Activated CD4-positive, alpha-beta T cell treated with anti-CD3 and anti-CD28 coated beads, Interleukin-2, amount 50 U/mL, for 16 hours (primary cell): ENCODE data around the gene H2BK1.

Experiments used
- DNase-seq: peaks from one replicate; pipeline ENCODE4 v3.0.0-alpha.2; 2020

Gene H2BK1

GRCh38 chr7:151175047-151175792 is 35.1 kb downstream of the H2BK1 start:
- DNase-seq: no peak

- DNase-seq: peak; percentile 21
These were observed 35.8 kb downstream of the H2BK1 start for GRCh38 chr7:151174246-151175046.

GRCh38 chr7:151173386-151174245 is 36.7 kb downstream of the H2BK1 start:
- no peak for DNase-seq

DNA sequence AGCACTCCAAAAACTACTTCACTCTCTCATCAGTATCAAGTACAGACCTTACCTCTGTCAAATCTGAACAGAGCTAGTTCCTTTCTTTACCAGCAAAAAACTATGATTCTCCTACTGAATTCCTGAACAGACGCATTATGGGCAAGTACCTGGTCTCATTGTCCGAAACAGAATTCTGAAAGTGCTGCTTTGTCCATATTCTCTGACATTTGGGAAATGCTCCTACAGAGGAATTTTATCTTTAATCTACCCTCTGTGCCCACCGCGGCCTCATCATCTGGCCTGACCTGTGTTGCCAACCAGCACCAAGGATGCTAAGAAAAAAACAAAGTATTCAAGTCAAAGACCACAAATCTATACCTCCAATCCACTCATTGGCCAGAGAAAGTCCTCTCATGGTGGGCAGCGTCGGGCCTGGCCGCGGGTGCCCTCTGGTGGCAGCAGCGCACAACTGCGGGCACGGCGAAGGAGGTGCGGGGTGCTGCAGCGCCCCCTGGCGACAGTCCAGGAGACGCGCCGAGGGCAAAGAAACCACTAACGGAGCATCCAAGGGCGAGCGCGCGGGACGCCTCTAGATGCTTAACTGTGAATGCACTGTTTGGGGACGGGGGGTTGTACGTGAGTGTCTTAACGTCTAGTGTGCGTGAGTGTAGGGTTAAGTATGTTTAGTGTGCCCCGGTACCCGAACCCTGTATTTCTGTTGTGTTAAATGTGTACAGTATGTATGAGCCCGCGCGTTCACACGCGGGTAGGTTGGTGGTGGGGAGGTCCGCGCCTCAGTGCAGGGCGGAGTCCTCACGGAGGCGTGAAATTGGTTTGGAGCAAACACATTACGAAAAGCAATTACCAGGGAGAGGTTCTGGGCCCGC is 37.8 kb downstream of the H2BK1 start:
- peak; percentile 80 for DNase-seq

DNA sequence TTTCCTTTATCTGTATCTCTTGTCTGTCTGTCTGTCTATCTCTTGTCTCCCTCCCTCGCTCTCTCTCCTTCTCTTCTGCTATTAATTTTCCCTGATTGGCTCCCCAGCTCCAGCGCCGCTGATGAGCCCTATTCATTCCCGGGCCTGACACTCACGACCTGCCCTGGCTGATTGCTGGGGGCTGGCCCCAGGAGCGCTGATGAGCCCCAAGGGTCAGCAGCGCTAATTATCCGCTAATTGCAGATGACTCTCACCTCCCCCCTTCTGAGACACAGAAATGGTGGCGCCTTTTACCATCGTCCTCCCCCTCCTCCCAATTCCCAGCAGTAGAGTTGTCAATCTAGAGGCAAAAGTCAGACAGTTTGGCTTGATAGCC is 41.5 kb downstream of the H2BK1 start:
- DNase-seq: no peak

DNA sequence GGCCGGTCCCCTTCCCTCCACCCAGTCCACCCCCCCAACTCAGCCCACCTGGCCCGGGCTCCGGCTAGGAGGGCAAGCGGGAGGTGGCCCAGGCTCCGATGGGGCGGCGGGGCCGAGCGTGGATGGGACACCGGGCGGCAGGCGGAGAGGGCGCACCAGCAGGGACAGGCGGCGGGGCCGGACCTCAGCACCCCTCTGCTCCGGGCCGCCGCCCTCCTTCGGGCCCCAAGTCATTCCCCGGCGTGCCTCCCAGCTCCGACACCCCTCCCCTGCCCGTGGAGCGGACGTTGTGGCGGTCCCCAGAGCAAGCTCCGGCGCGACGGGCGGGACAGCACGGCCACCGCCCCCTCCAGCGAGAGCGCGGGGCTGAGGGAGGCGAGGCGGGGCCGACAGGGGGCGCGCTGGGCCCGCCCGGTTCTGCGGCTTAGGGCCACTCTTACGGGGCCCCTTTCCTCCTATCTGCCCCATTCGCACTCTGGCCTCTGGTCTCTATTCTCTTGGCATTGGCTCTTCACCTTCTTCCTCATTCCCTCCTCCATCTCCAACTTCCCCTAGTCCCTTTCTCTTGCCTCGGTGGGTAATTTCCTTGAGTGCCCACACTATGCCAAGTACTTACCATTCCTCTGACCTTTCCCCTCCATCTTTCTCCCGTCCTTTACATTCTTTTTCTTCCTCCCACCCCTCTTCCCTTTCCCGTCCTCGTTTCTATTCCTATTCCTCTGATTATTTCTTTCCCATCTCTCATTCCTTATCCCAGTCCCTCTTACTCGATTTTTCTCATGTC is 42.1 kb downstream of the H2BK1 start:
- peak; percentile 46 for DNase-seq

GRCh38 chr7:151167197-151167961 is 42.9 kb downstream of the H2BK1 start, which contains the start of gene GBX1:
Gene GBX1, minus strand, starts transcription at chr7:151167694. Its CDS starts 146 bp downstream, at chr7:151167548.
- DNase-seq: no peak

GRCh38 chr7:151166629-151167196 is 43.6 kb downstream of the H2BK1 start:
- DNase-seq: no peak

- DNase-seq: no peak
These were observed 48.5 kb downstream of the H2BK1 start for GRCh38 chr7:151161757-151162156.
